GM21447 (cell line): ENCODE measurements around the gene CD38.

Experiments used
- ATAC-seq: cut with Tn5 transposase; IDR thresholded peaks from one replicate; pipeline ENCODE4 v1.9.1; 2021; ENCODE audit not compliant: unreplicated experiment

CD38 gene

DNA sequence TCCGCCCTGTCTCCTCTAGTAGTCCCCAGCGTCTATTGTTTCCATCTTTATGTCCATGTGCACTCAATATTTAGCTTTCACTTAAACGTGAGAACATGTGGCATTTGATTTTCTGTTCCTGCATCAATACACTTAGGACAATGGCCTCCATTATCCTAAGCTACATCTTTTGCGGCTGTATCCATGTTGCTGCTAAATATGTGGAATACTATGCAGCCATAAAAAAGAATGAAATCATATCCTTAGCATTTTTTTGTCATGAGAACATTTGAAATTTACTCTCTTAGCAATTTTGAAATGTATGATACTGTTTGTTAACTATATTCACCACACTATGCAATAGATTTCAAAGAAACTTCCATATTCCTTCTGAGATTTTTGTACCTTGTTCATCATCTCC, 19.8 kb upstream of the CD38 start:
- no peak for ATAC-seq

DNA sequence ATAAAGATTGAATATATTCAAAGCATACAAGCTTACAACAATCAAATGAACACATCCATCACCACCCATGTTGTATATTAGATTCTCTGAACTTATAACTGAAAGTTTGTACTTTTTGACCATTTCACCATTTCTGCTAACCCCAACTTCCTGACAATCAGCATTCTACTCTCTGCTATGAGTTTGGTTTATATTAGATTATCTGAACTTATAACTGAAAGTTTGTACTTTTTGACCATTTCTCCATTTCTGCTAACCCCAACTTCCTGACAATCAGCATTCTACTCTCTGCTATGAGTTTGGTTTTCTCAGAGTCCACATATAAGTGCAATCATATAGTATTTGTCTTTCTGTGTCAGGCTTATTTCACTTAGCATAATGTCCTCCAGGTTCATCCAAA, 15.7 kb upstream of the CD38 start:
- ATAC-seq = peak; percentile 54

- ATAC-seq = no peak
Observed at GRCh38 chr4:15765391-15765790, 12.7 kb upstream of the CD38 start.

DNA sequence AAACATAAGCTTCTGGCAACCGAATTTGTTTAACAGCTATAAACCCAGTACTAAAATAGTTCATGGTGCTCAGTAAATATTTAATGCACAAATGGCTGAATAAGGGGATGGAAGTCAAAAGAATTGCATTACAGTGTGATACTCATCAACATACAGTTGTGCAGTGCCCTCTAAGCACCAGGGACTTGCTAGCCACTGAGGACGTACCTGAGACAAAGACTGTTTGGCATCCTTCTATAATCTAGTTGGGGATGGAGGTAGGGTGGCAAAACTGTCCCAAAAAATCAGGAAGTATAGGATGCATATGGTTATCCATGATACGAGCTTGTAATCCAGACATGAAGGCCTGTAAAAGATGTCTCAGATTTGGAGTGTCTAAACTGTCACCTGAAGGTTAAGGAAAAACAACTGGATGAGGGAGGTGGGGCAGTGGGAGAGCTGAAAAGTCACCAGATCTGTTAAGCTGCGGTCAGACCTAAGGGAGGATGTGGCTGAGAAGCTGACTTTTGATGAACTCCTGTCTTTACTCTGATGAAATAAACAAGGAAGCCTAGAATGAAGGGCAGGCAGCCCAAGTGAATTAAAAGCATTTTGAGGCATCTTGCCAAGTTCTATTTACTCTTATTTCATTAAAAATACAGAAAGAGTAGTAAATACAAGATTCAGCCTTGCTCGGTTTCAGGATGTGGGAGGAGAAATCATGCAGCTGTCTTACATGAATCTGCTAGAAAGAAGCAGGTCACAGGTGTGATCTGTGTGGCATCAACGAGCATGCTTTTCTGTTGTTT, 12.0 kb upstream of the CD38 start:
- ATAC-seq = peak; percentile 58

- ATAC-seq = no peak
Observed at GRCh38 chr4:15766821-15767220, 11.3 kb upstream of the CD38 start.

GRCh38 chr4:15769202-15769601, 8.9 kb upstream of the CD38 start:
- ATAC-seq = no peak

GRCh38 chr4:15771216-15772058, 6.7 kb upstream of the CD38 start:
- ATAC-seq = peak; percentile 93

GRCh38 chr4:15774020-15774420, 4.1 kb upstream of the CD38 start:
- no peak for ATAC-seq

DNA sequence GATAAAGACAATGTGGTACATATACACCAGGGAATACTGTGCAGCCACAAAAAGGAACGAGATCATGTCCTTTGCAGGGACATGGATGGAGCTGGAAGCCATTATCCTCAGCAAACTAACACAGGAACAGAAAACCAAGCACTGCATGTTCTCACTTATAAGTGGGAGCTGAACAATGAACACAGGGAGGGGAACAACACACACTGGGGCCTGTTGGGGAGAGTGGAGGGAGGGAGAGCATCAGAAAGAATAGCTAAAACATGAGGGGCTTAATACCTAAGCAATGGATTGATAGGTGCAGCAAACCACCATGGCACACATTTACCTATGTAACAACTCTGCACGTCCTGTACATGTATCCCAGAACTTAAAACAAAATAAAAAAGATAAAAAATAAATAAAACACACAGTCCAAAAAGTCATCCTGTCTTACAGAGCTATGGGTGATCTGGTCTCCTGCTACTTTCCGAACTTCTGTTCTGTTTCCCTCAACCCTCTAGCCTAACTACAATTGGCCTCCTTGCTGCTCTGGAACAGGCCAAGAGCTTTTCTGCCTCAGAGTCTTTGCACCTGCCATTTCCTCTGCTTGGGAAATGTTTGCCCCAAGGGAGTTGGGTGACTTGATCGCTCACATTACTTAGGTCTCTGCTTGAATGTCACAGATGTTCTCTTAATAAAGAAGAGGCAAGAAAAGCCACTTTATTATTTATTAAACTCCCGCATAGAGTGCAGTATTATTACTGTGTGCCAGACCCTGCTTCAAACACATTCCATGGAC, 1.1 kb upstream of the CD38 start:
- no peak for ATAC-seq

GRCh38 chr4:15777697-15778288, 335 bp upstream of the CD38 start:
- no peak for ATAC-seq

DNA sequence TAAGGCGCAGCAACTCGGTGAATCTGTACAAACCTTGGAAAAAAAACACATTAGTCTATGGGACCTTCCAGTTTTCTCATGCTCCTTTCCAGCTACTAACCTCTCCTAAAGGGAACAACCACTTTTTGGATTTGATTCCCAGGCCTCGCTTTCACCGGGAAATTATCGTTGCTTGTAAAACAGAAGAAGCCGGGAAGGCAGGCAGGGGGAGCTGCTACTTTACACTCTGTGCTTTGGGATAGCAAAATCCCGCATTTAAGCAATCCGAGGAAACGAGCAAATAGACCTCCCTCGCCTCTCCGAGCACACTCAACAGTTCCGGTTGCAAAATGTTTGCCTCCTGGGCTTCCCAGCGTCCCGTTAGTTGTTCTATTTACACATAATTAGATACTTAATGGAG, 1.2 kb downstream of the CD38 start:
- no peak for ATAC-seq

DNA sequence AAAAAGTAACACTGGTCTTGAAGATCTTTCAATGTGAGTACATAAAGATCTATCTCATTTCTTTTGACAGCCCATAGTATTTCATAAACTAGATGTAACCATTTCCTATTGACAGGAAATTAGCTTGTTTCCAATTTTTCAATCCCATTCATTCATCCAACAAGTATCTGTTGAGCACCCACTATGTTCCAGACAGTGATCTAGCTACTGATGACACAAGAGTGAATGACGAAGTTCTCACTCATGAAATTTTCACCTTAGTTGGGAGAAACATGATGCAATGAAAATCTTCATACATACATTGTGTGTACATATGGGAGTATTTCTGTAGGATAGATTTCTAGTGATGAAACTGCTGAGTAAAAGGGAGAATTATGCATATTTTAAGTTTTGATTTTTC, 1.7 kb downstream of the CD38 start:
- ATAC-seq = no peak

DNA sequence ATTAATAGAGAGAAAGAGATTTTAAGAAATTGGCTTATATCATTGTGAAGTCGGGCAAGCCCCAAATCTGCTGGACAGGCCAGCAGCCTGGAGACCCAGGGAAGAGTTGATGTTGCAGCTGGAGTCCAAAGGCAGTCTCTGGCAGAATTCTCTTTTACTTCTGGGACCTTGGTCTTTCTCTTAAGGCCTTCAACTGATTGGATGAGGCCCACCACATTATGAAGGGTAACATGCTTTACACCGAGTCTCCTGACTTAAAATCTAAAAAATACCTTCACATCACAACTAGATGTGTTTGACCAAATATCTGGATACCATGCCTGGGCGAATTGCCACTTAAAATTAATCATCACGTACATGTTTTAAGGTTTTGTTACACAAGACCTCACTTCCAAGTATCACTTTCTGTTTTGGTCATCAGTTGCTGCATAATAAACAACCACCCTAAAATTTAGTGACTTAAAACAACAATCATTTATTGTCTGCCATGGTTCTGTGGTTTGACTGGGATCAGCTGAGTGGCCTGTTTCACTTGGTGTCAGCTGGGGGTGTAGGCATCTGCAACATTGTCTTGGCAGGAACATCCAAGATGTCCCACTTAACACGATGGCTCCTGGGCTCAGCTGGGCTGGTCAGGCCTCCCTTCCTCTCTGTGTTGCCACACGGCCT, 3.4 kb downstream of the CD38 start:
- peak; percentile 25 for ATAC-seq

DNA sequence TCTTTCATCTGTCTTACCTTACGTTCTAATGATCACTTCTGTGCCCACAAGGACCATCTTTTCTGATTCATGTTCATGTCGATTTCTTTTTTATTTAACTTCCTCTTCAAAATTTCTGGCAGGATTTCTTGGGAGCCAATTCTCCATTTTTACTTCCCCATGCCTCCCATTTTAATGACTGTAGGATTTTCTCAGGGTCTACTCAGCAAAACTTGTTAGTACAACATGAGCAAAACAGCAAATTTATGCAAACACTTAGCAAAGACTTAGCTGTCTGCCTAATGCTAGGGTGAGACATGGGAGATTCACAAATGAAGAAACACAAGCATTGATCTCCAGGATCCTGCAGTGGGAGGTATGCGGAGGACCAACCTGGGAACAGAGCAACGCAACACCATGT, 5.5 kb downstream of the CD38 start:
- ATAC-seq = no peak

DNA sequence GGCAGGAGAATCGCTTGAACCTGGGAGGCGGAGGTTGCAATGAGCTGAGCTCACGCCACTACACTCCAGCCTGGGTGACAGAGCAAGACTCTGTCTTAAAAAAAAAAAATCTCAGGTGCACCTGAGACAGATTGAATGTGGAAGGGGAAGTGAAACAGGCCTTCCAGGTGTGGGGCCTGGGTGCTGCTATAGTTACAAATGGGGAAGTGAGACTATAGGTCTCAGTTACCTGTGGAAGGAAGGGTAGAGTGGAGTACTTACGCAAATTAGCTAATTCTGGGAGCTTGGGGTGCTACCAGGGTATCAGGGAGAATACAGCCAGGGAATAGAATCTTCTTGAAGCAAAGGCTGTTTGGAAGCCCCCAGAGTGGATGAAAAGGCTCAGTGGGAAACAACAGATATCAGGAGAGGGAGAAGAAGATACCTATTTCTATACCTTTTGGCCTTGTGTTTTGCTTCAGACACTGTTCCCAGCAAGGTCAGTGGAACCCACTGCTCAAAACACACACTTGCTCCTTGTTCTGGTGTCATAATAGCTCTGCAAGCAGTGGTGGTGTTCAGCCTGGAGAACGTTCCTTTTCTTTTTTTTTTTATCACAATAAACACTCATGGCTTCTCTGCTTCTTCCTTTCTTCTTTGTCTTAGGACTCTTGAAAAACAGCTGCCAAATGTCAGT, 7.0 kb downstream of the CD38 start:
- peak; percentile 90 for ATAC-seq

DNA sequence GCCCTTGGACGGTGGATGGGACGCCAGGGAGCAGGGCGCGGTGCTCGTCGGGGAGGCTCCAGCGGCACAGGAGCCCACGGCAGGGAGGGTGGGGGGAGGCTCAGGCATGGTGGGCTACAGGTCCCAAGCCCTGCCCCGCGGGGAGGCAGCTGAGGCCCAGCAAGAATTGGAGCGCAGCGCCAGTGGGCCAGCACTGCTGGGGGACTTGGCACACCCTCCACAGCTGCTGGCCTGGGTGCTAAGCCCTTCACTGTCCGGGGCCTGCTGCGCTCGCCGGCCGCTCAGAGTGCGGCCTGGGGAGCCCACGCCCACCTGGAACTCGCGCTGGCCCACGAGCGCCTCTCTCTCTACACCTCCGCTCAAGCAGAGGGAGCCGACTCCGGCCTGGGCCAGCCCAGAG, 8.6 kb downstream of the CD38 start:
- ATAC-seq = no peak

GRCh38 chr4:15792974-15793373, 14.8 kb downstream of the CD38 start:
- no peak for ATAC-seq

- ATAC-seq = no peak
Observed at GRCh38 chr4:15793506-15794363, 15.6 kb downstream of the CD38 start.

GRCh38 chr4:15794426-15794825, 16.3 kb downstream of the CD38 start:
- no peak for ATAC-seq
